Left forelimb (tissue), 1 donor: ENCODE measurements around the gene CD300E.
"Not testable (repeated sequence)": the region's sequence is repeated elsewhere in the genome, so short reads cannot be mapped to it uniquely, and the experiment has no call there.

Experiments
- DNase-seq: peaks from one replicate; pipeline ENCODE4 v3.0.0-alpha.2; 2018; ENCODE audit warnings: low spot score

Gene CD300E

GRCh38 chr17:74598346-74599022 lies 25.1 kb downstream of the CD300E start:
- DNase-seq = no peak

- no peak for DNase-seq
These were observed 26.3 kb downstream of the CD300E start for GRCh38 chr17:74597069-74597790.

- no peak for DNase-seq
These were observed 28.3 kb downstream of the CD300E start for GRCh38 chr17:74595037-74595750.

- DNase-seq = no peak
These were observed 31.2 kb downstream of the CD300E start, which contains the start of gene CD300LD for GRCh38 chr17:74592087-74592990. Gene CD300LD, minus strand, starts transcription at chr17:74592283. Its CDS starts 81 bp downstream, at chr17:74592202.

- DNase-seq = no peak
These were observed 32.0 kb downstream of the CD300E start for GRCh38 chr17:74591503-74591902.

GRCh38 chr17:74585711-74586110 lies 37.8 kb downstream of the CD300E start:
- DNase-seq = no peak

- DNase-seq = no peak
These were observed 39.1 kb downstream of the CD300E start for GRCh38 chr17:74584292-74585060.

GRCh38 chr17:74582633-74583032 lies 40.9 kb downstream of the CD300E start:
- DNase-seq = no peak

- no peak for DNase-seq
These were observed 43.6 kb downstream of the CD300E start for GRCh38 chr17:74579900-74580299.

- no peak for DNase-seq
These were observed 44.6 kb downstream of the CD300E start for GRCh38 chr17:74578979-74579378.

GRCh38 chr17:74574489-74575142 lies 48.9 kb downstream of the CD300E start:
- DNase-seq = no peak

- DNase-seq = not testable (repeated sequence)
These were observed 49.9 kb downstream of the CD300E start for GRCh38 chr17:74573635-74574034.

- no peak for DNase-seq
These were observed 50.4 kb downstream of the CD300E start for GRCh38 chr17:74573169-74573568.

- no peak for DNase-seq
These were observed 51.8 kb downstream of the CD300E start for GRCh38 chr17:74571621-74572270.

GRCh38 chr17:74569020-74570003 lies 54.2 kb downstream of the CD300E start:
- no peak for DNase-seq

- DNase-seq = no peak
These were observed 55.2 kb downstream of the CD300E start for GRCh38 chr17:74568106-74568873.

GRCh38 chr17:74567397-74567796 lies 56.1 kb downstream of the CD300E start, which contains the start of gene CD300H:
Gene CD300H, minus strand, starts transcription at chr17:74567509.
- DNase-seq = no peak
